Measurements from ENCODE around the gene ZNF618.

Gene ZNF618

DNA sequence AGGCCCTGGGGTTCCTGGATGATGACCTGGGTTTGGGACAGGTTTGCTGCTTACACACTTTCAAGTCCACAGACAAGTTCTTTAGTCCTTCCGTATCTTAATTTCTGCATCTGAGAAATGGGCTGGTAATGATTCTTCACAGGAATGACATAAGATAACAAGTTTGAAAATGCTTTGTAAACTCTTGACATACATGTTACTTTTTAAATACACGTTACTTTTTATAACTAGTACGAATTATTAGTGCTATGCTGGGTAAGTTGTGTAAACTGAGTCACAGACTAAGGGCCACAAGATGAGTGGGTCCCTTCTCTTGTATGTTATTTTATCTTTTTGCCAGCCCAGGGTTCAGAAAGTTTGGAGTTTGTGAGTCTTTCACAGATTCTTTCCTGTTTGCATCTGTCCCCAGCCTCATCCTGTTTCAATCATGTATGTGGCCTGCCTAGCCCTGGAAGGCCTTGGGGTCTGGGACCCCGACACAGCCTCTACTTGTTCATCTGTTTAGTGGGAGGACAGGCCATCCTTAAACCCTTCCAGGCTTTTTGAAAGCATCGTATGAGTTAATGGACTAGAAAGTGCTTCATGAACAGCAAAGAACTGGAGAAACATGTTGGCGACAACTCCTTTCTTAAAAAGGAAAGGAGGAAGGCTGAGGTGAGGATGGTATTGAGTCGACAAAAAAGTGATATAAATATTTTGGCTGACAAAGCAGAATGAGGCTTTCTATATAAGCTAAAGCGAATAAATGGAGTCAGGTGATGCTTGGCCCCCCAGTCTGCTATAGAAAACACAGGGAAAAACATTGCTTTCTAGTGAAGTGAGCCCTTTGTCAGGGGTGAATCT is 9.3 kb downstream of the ZNF618 start:
- DNase-seq (ENCODE audit: low read depth), result no peak

DNA sequence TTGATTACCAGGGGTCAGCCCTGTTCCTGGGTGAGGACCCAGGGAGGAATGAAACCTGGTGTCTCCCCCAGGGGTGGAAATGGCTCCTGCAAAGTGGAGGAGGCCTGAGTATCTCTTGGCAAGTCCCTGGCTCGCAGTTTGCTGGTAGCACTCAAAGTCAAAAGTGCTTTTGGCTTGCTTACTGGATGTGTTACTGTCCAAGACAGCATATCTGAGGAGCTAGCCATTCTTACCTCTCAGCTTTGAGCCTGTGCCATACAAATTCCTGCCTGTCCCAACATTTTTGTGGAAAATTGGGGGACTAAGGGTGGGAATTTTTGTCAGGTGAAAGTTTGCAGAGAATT is 9.9 kb downstream of the ZNF618 start:
- no peak for DNase-seq (ENCODE audit: low read depth)

- no peak for DNase-seq (ENCODE audit: low read depth)
Measured at GRCh38 chr9:113886466-113886865, 10.4 kb downstream of the ZNF618 start.

GRCh38 chr9:113886933-113887332 is 10.8 kb downstream of the ZNF618 start:
- DNase-seq (ENCODE audit: low read depth), result no peak

- no peak for DNase-seq (ENCODE audit: low read depth)
Measured at GRCh38 chr9:113887436-113887835, 11.3 kb downstream of the ZNF618 start.

DNA sequence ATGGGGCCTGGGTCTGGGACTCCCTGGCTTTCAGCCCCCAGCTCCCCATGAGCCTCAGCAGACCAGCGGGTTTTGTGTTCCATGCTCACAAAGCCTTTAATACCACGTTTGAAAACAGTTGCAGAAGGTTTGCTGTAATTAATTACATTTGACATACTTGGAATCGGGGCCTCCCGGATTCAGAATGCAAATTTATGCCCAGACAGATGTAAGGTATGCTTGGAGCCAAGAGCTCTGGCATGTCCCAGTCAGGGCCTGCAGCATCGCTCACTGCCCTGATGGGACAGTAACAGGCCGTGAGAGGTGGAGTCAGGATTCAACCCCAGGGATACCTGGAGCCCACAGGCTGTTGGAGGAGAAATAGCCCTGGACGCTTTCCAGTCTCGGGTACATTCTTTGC is 12.2 kb downstream of the ZNF618 start:
- DNase-seq (ENCODE audit: low read depth), result no peak

DNA sequence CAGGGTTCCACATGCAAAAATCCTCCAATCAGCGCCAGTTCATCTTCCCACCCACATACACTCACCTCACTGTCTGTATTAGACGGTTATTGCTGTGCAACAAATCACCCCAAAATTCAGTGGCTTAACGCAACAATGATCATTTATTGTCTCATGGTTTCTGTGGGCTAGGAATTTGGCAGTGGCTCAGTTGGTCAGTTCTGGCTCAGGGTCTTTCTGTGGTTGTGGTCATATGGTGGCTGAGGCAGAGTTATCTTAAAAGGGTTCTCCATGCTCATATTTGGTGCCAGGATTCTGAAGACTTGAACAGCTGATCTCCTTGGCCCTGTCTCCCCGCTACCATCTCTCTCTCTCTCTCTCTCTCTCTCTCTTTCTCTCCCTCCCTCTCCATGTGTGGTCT is 12.9 kb downstream of the ZNF618 start:
- DNase-seq (ENCODE audit: low read depth), result no peak

DNA sequence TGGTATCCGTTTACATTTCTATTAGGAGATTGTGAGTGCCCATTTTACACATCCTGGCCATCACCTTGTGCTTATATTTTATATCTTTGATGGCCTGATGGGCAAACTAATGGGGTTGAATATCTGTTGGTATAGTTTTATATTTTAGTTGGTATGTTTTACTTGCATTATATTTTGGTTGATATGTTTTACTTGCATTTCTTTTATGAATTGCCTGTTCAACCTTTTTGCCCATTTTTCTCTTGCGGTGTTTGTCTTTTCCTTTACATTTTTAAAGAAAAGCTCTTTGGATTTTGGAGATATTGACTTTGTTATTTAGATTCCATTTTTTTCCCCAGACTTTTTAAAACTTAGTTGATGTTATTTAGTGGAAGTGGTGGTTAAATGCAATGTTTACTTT is 14.6 kb downstream of the ZNF618 start:
- DNase-seq (ENCODE audit: low read depth), result no peak

DNA sequence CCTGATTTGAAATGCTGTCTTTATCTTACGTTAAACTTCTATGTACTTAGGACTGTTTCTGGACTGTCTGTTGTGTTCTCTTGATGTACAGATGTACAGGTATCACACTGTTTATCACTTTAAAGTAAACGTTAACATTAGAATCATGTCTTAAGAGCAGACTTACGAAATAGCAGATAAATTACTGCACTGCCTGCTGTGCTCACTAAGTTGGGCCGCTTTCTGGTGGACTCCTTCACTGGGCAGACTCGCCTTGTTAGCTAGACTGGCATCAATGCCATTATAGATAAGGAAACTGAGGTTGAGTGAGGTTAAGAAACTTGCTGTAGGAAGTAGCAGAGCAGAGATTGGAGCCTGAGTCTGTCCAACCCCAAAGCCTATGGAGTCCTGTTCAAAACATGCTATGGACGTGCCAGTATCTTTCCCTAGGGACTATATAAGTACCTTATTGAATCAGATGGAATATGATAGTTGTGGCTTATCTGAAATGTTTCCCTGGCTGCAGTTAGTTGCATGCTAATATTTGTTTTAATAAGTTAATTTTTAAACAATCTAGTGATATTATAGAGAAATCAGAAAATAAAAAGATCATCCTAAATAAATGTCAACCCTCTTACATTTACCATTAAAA is 16.9 kb downstream of the ZNF618 start:
- DNase-seq (ENCODE audit: low read depth), result no peak

- DNase-seq (ENCODE audit: low read depth), result no peak
Measured at GRCh38 chr9:113894166-113894565, 18.1 kb downstream of the ZNF618 start.

- DNase-seq (ENCODE audit: low read depth), result no peak
Measured at GRCh38 chr9:113895526-113895925, 19.4 kb downstream of the ZNF618 start.

GRCh38 chr9:113896713-113897112 is 20.6 kb downstream of the ZNF618 start:
- no peak for DNase-seq (ENCODE audit: low read depth)

DNA sequence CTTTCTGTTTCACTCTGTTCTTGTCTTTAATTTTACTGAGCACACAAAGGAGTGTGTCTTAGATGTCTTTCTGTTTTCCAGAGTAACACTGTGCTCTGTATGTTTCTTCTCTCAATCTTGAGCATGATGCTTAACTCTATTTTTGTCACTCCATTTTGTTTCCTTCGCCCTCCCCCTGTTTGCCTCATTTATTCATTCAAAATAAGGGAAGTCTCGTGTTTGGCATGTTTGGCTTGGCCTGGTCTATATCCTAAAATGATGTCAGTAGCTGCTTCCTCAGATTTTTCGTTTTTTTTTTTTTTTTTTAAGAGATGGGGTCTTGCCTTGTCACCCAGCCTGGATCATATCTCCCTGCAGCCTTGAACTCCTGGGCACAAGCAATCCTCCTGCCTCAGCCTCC is 22.0 kb downstream of the ZNF618 start:
- no peak for DNase-seq (ENCODE audit: low read depth)

DNA sequence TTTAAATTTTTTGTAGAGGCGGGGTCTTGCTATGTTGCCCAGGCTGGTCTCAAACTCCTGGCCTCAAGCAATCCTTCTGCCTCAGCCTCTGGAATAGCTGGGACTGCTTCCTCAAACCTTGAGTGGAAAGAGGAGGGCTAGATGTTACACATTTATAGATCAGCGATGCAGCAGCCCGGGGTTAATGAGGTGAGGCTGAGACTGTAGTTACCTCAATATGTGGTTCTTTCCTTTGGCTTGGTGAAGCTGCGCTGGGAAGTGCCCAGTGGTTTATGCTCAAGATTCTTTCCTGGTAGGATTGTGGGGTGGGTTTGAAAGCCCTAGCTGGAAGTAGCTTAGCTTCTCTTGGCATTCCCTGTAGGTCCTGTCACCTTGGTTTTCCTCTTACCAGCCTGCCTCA is 22.5 kb downstream of the ZNF618 start:
- DNase-seq (ENCODE audit: low read depth), result no peak

DNA sequence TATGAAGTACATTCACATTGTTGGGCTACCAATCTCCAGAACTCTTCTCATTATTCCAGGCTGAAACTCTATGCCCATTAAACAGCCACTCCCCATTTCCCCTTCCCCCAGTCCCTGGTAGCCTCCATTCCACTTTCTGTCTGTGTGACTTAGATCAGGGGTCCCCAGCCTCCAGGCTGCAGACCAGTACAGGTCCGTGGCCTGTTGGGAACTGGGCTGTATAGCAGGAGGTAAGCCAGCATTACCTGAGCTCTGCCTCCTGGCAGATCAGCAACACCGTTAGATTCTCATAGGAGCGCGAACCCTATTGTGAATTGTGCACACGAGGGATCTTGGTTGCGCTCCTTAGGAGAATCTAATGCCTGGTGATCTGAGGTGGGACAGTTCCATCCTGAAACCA is 23.1 kb downstream of the ZNF618 start:
- no peak for DNase-seq (ENCODE audit: low read depth)

GRCh38 chr9:113901221-113901688 is 25.1 kb downstream of the ZNF618 start:
- DNase-seq (ENCODE audit: low read depth), result no peak

GRCh38 chr9:113903514-113904077 is 27.5 kb downstream of the ZNF618 start:
- no peak for DNase-seq (ENCODE audit: low read depth)

- DNase-seq (ENCODE audit: low read depth), result no peak
Measured at GRCh38 chr9:113906411-113907110, 30.5 kb downstream of the ZNF618 start.

DNA sequence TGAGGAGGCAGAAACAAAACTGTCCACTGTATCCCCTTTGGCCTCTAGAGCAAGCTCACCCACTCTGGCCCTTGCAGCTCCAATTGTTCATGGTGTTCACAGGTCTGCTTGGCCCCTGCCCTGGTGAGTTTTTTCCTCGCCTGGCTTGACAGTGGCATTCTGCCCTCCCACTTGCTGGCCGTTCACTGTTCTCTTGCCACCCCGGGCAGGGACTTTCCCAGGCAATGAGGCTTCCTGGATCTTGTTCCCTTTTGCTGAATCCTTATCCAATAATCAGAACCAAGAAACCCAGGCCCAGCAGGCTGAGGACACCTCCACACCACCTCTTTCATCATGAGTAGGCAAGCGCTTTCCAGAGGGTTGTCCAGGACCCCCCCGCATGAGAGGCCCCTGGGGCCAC is 31.2 kb downstream of the ZNF618 start:
- no peak for DNase-seq (ENCODE audit: low read depth)

- no peak for DNase-seq (ENCODE audit: low read depth)
Measured at GRCh38 chr9:113909421-113909820, 33.3 kb downstream of the ZNF618 start.

DNA sequence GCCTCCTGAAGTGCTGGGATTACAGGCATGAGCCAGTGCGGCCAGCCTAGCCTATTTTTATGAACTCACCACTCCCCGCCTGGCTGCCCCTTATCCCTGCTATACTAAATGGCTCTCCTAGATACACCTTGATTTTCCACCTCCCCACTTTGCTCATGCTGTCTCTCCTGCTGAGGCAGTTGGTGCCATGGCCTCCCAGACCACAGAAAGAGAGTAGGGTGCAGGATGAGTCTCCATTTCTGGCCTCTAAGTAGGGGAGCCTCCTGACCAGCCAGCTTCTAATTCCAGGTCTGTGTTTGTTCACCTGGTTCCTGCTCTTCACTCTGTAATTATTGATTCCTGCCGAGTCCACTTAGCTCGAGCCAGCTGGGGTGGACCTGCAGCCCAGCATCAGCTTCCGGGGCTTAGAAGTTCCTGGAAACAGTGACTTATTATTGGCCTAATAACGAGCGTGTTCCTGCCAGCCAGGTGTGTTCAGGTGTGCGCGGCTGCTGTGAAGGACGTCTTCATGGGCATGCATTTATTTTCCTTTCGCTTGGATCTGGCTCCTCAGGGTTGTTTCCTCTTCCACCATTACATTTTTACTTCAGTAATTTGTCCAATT is 34.0 kb downstream of the ZNF618 start:
- no peak for DNase-seq (ENCODE audit: low read depth)

DNA sequence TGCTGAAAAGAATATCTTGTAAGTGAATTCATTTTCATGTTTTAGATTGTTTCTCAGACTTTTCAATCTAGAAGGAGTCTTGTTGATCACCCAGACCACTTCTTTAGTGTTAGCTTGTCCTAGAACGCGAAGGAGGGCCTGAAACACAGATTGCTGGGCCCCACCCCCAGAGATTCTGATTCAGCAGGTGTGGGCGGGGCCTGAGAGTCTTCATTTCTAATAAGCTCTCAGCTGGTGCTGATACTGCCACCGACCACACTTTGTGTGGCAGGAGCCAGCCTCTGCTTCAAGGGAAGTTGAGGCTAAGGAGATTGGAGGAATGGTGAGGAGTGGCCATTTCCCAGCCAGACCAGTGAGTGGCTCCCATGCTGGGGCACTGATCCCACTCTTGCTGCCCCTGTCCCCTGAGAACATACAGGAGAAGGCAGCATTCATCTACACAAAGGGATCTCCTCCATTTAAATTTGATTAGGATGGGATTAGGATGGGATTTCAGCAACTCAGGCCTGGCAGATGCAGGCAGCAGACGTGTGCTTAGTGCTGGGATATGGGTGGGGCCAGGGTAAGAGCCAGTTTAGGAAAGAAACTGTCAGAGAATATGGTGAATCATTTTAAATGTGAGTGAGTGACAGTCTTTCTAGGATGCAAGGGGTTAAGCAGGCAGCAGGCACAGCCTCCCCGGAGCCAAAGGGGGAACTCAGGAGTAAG is 35.9 kb downstream of the ZNF618 start:
- no peak for DNase-seq (ENCODE audit: low read depth)
